ENCODE measurements around the gene SLC6A6.

- TF ChIP-seq CTCF (IDR thresholded peaks at IDR 0.05) (no peak), TEAD4 (CRISPR knock-in tag; IDR thresholded peaks at IDR 0.05) (no peak), TEAD1 (CRISPR knock-in tag; IDR thresholded peaks at IDR 0.05) (no peak), CREB1 (CRISPR knock-in tag; IDR thresholded peaks at IDR 0.05) (no peak), GABPB1 (CRISPR knock-in tag; IDR thresholded peaks at IDR 0.05) (no peak), ZBTB43 (CRISPR knock-in tag; IDR thresholded peaks at IDR 0.05) (no peak), SP1 (CRISPR knock-in tag; conservative IDR thresholded peaks at IDR 0.05) (no peak)
- TF ChIP-seq, protein P1, sequence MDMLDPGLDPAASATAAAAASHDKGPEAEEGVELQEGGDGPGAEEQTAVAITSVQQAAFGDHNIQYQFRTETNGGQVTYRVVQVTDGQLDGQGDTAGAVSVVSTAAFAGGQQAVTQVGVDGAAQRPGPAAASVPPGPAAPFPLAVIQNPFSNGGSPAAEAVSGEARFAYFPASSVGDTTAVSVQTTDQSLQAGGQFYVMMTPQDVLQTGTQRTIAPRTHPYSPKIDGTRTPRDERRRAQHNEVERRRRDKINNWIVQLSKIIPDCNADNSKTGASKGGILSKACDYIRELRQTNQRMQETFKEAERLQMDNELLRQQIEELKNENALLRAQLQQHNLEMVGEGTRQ (CRISPR knock-in tag; IDR thresholded peaks at IDR 0.05) = no peak
- TF ChIP-seq, protein P2, sequence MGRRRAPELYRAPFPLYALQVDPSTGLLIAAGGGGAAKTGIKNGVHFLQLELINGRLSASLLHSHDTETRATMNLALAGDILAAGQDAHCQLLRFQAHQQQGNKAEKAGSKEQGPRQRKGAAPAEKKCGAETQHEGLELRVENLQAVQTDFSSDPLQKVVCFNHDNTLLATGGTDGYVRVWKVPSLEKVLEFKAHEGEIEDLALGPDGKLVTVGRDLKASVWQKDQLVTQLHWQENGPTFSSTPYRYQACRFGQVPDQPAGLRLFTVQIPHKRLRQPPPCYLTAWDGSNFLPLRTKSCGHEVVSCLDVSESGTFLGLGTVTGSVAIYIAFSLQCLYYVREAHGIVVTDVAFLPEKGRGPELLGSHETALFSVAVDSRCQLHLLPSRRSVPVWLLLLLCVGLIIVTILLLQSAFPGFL (CRISPR knock-in tag; IDR thresholded peaks at IDR 0.05; ENCODE audit: borderline replicate concordance) = no peak
Measured at GRCh38 chr3:14456794-14457193, 54.4 kb downstream of the SLC6A6 start.
